NB4 (cell line): Measurements from ENCODE around the gene NPPC.

Experiments used
- DNase-seq: peaks from one replicate; pipeline ENCODE4 v3.0.0; 2010; ENCODE audit warnings: low read depth
- H3K4me3 ChIP-seq: one replicate; pipeline ENCODE4 v1.5.1; 2011; ENCODE audit warnings: mild to moderate bottlenecking, low read depth, low read length, moderate library complexity
- MYC ChIP-seq: IDR thresholded peaks from 2 replicates; pipeline ENCODE4 v1.6.1; 2011; ENCODE audit warnings: low read depth, low read length
- POLR2A ChIP-seq: IDR thresholded peaks from 2 replicates; pipeline ENCODE4 v1.6.1; 2011; ENCODE audit warnings: mild to moderate bottlenecking; ENCODE audit not compliant: insufficient read length; ENCODE audit errors: extremely low read depth
- TF ChIP-seq, protein P1 (sequence below): IDR thresholded peaks from one replicate; pipeline ENCODE4 v1.5.1; 2012; ENCODE audit warnings: low read depth, low read length
- TF ChIP-seq, protein P2 (sequence below): IDR thresholded peaks from 2 replicates; pipeline ENCODE4 v1.6.1; 2011; ENCODE audit warnings: low read depth, low read length

Gene NPPC

DNA sequence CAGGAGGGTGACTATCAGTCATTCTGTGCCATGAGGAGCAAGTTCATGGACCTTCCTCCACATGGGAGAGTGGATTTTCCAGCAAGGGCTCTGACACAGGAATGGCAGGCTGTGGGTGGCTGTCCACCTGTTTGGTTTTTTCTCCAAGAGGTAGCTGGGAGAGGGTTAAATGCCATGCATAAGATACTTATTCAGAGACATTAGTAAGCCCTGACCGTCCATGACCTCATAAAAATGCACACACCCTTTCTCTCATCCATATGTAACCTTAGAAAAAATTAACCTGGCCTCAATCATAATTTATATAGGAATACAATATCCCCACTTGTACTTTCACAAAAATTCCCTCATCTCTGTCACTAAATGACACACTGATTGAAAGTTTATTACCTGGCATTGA is 51.3 kb downstream of the NPPC start:
- TF ChIP-seq, protein P1, sequence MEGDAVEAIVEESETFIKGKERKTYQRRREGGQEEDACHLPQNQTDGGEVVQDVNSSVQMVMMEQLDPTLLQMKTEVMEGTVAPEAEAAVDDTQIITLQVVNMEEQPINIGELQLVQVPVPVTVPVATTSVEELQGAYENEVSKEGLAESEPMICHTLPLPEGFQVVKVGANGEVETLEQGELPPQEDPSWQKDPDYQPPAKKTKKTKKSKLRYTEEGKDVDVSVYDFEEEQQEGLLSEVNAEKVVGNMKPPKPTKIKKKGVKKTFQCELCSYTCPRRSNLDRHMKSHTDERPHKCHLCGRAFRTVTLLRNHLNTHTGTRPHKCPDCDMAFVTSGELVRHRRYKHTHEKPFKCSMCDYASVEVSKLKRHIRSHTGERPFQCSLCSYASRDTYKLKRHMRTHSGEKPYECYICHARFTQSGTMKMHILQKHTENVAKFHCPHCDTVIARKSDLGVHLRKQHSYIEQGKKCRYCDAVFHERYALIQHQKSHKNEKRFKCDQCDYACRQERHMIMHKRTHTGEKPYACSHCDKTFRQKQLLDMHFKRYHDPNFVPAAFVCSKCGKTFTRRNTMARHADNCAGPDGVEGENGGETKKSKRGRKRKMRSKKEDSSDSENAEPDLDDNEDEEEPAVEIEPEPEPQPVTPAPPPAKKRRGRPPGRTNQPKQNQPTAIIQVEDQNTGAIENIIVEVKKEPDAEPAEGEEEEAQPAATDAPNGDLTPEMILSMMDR: no peak
- TF ChIP-seq MYC (no peak), POLR2A (no peak)
- TF ChIP-seq, protein P2, sequence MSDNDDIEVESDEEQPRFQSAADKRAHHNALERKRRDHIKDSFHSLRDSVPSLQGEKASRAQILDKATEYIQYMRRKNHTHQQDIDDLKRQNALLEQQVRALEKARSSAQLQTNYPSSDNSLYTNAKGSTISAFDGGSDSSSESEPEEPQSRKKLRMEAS: no peak
- H3K4me3 ChIP-seq: no peak overlapping the region
- DNase-seq: no peak
